Neural cell (in vitro differentiated cells): Measurements from ENCODE around the gene LRCH2. TPM values are rescaled to one million over a fixed set of nuclear protein-coding genes. Genes with fewer than 3 reads are reported as not detected.

Source experiments
- H2AFZ ChIP-seq: fragments of 200-600, 300-800 bp; sonication (generic), shearing (Covaris generic); 2 replicates; pipeline ENCODE4 v1.6.0; 2014; ENCODE audit warnings: low read depth, mild to moderate bottlenecking, antibody characterized with exemption, low read length, moderate library complexity
- H3F3A ChIP-seq: fragments of 200-600 bp; shearing (Covaris generic); 2 replicates; pipeline ENCODE4 v1.6.1; 2016; ENCODE audit warnings: mild to moderate bottlenecking, moderate library complexity, mixed read lengths, antibody characterized with exemption, low read length; ENCODE audit not compliant: insufficient read depth, poor library complexity, severe bottlenecking
- H3K27ac ChIP-seq: fragments of 200-600, 300-800 bp; sonication (generic), shearing (Covaris generic); 2 replicates; pipeline ENCODE4 v1.5.1; 2014; ENCODE audit warnings: mild to moderate bottlenecking, low read length, moderate library complexity
- H3K27me3 ChIP-seq: fragments of 300-800, 200-600 bp; sonication (generic), shearing (Covaris generic); 2 replicates; pipeline ENCODE4 v1.6.0; 2014; ENCODE audit warnings: mild to moderate bottlenecking, low read depth, low read length, moderate library complexity; ENCODE audit not compliant: insufficient read depth
- H3K36me3 ChIP-seq: fragments of 300-800, 200-600 bp; sonication (generic), shearing (Covaris generic); 2 replicates; pipeline ENCODE4 v1.5.1; 2014; ENCODE audit warnings: mild to moderate bottlenecking, antibody characterized with exemption, low read length, moderate library complexity; ENCODE audit not compliant: insufficient read depth
- H3K4me2 ChIP-seq: fragments of 300-800, 200-600 bp; sonication (generic), shearing (Covaris generic); 2 replicates; pipeline ENCODE4 v1.6.0; 2014; ENCODE audit warnings: mild to moderate bottlenecking, low read length
- H3K4me3 ChIP-seq: fragments of 300-800, 200-600 bp; sonication (generic), shearing (Covaris generic); 2 replicates; pipeline ENCODE4 v1.5.1; 2014; ENCODE audit warnings: mild to moderate bottlenecking, low read length, moderate library complexity
- H3K79me2 ChIP-seq: fragments of 200-600 bp; shearing (Covaris generic); replicated peaks from 2 replicates; pipeline ENCODE4 v1.6.0; 2014; ENCODE audit warnings: mild to moderate bottlenecking, low read length, moderate library complexity; ENCODE audit not compliant: insufficient read depth
- H3K9ac ChIP-seq: fragments of 300-800, 200-600 bp; sonication (generic), shearing (Covaris generic); 2 replicates; pipeline ENCODE4 v1.6.1; 2016; ENCODE audit warnings: mild to moderate bottlenecking, low read length, mixed read lengths
- H3K9me2 ChIP-seq: fragments of 200-600 bp; shearing (Covaris generic); 2 replicates; pipeline ENCODE4 v1.6.1; 2016; ENCODE audit warnings: mild to moderate bottlenecking, low read length, mixed read lengths; ENCODE audit not compliant: insufficient read depth
- H3K9me3 ChIP-seq: fragments of 200-600, 300-800 bp; sonication (generic), shearing (Covaris generic); 2 replicates; pipeline ENCODE4 v1.6.1; 2016; ENCODE audit warnings: mild to moderate bottlenecking, mixed run types, low read length, moderate library complexity, mixed read lengths
- H4K20me1 ChIP-seq: fragments of 200-600 bp; shearing (Covaris generic); 2 replicates; pipeline ENCODE4 v1.6.1; 2016; ENCODE audit warnings: mild to moderate bottlenecking, mixed run types; ENCODE audit not compliant: insufficient read depth
- CTCF ChIP-seq: fragments of 450-650 bp; IDR thresholded peaks from 2 replicates; pipeline ENCODE4 v1.5.1; 2014; ENCODE audit warnings: antibody characterized with exemption, mild to moderate bottlenecking, moderate library complexity; ENCODE audit not compliant: poor library complexity, severe bottlenecking
- EP300 ChIP-seq: fragments of 450-650 bp; conservative IDR thresholded peaks from 2 replicates; pipeline ENCODE4 v1.6.1; 2014; ENCODE audit warnings: antibody characterized with exemption, mild to moderate bottlenecking, moderate library complexity; ENCODE audit not compliant: poor library complexity, severe bottlenecking
- EZH2 ChIP-seq: fragments of 200-600, 300-800 bp; shearing (Covaris generic), sonication (generic); IDR thresholded peaks from 2 replicates; pipeline ENCODE4 v1.6.1; 2014; ENCODE audit warnings: antibody characterized with exemption, low read length, borderline replicate concordance, mild to moderate bottlenecking; ENCODE audit not compliant: insufficient read depth, poor library complexity, severe bottlenecking
- MXI1 ChIP-seq: fragments of 450-650 bp; conservative IDR thresholded peaks from 2 replicates; pipeline ENCODE4 v1.6.1; 2014; ENCODE audit warnings: antibody characterized with exemption, mild to moderate bottlenecking; ENCODE audit not compliant: poor library complexity, severe bottlenecking
- POLR2AphosphoS5 ChIP-seq: IDR thresholded peaks from 2 replicates; pipeline ENCODE4 v1.6.1; 2012
- RAD21 ChIP-seq: fragments of 450-650 bp; conservative IDR thresholded peaks from 2 replicates; pipeline ENCODE4 v1.6.1; 2014; ENCODE audit warnings: antibody characterized with exemption, mild to moderate bottlenecking, moderate library complexity
- REST ChIP-seq: IDR thresholded peaks from 2 replicates; pipeline ENCODE4 v1.6.1; 2012; ENCODE audit warnings: borderline replicate concordance
- SMC3 ChIP-seq: fragments of 450-650 bp; conservative IDR thresholded peaks from 2 replicates; pipeline ENCODE4 v1.6.1; 2014; ENCODE audit warnings: antibody characterized with exemption, mild to moderate bottlenecking, moderate library complexity; ENCODE audit not compliant: poor library complexity
- TAF1 ChIP-seq: IDR thresholded peaks from 2 replicates; pipeline ENCODE4 v1.6.1; 2012; ENCODE audit warnings: low read depth
- polyA plus RNA-seq: library from polyadenylated mRNA; depleted of rRNA; stranded (reverse); fragments of >200 nt; gene quantifications from 2 replicates; pipeline ENCODE4 v1.2.3, GENCODE V29; 2014

The LRCH2 gene
- polyA plus RNA-seq, 1 donor from 2014 or later: 46.6 TPM

- Histone ChIP-seq H3K4me3 (no peak overlapping the region), H3K27ac (no peak overlapping the region), H3K9ac (no peak overlapping the region), H3K4me2 (no peak overlapping the region), H2AFZ (no peak overlapping the region), H4K20me1 (no peaks in the 10 kb centered on the region), H3K27me3 (no peaks in the 10 kb centered on the region), H3K9me3 (no peaks in the 10 kb centered on the region), H3K9me2 (no peaks in the 10 kb centered on the region), H3F3A (no peaks in the 10 kb centered on the region), H3K79me2 (no peaks in the 10 kb centered on the region), H3K36me3 (no peaks in the 10 kb centered on the region)
- no peak for TF ChIP-seq REST
- no peak for TF ChIP-seq EZH2
Observed at GRCh38 chrX:115268421-115268820, 34.5 kb upstream of the LRCH2 start.

- no peak overlapping the region for H3K4me2 ChIP-seq
- H3K36me3 ChIP-seq: no peaks in the 10 kb centered on the region
- no peak overlapping the region for H3K4me3 ChIP-seq
- H3K9me2 ChIP-seq: no peaks in the 10 kb centered on the region
- TF ChIP-seq CTCF: no peak
- no peak for TF ChIP-seq POLR2AphosphoS5
- no peak for TF ChIP-seq MXI1
- no peak for TF ChIP-seq REST
- no peak for TF ChIP-seq EZH2
- no peak for TF ChIP-seq EP300
- TF ChIP-seq SMC3: no peak
- TF ChIP-seq RAD21: no peak
- no peak for TF ChIP-seq TAF1
- H3K9ac ChIP-seq: no peak overlapping the region
- H3K27me3 ChIP-seq: no peaks in the 10 kb centered on the region
- no peak overlapping the region for H2AFZ ChIP-seq
- H3K9me3 ChIP-seq: no peaks in the 10 kb centered on the region
- H3K79me2 ChIP-seq: no peaks in the 10 kb centered on the region
- no peaks in the 10 kb centered on the region for H3F3A ChIP-seq
- no peak overlapping the region for H3K27ac ChIP-seq
- H4K20me1 ChIP-seq: no peaks in the 10 kb centered on the region
Observed at GRCh38 chrX:115266300-115266699, 32.4 kb upstream of the LRCH2 start.
